NOMO-1 treated with dmso at 0.1 percent for 144 hours (cell line): ENCODE measurements around the gene OTUB1.
"Not testable (repeated sequence)": the region's sequence is repeated elsewhere in the genome, so short reads cannot be mapped to it uniquely, and the experiment has no call there.

ENCODE experiments used
- DNase-seq: peaks from one replicate; lab custom pipeline; 2025; ENCODE audit not compliant: unreplicated experiment; lab: John Stamatoyannopoulos, UW

OTUB1 gene

DNA sequence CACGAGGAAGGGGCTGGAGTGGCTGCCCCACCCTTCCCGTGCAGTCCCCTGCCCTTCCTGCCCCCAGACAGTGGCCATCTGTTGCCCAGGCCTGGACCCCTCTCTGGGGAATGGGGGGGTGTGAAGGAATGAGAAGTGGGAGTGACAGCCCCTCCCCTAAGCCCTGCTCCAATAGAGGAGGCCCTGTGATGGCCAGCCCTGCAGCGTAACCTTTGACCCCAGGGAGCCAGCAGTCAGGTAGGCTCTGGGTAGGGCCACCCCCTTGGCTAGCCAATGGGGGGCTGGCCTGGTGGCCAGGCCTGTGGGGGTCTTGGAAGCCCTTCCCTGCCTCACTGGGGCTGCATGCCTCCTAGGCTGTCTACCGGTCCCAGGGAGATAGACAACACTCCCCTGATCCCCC lies 56.1 kb downstream of the OTUB1 start:
- no peak for DNase-seq

DNA sequence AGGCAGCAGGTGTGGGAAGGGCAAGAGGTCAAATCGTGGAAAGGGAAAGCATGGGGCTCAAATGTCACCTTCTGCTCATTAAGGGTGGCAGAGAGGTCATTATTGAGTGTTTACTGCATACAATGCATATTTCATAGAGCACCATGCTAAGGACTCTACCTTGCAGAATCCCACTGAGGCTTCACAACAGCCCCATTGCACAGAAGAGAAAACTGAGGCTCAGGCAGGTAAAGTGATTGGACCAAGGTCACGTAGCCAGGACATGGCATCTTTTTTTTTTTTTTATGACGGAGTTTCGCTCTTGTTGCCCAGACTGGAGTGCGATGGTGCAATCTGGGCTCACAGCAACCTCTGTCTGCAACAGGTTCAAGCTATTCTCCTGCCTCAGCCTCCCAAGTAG lies 57.3 kb downstream of the OTUB1 start:
- DNase-seq = no peak

DNA sequence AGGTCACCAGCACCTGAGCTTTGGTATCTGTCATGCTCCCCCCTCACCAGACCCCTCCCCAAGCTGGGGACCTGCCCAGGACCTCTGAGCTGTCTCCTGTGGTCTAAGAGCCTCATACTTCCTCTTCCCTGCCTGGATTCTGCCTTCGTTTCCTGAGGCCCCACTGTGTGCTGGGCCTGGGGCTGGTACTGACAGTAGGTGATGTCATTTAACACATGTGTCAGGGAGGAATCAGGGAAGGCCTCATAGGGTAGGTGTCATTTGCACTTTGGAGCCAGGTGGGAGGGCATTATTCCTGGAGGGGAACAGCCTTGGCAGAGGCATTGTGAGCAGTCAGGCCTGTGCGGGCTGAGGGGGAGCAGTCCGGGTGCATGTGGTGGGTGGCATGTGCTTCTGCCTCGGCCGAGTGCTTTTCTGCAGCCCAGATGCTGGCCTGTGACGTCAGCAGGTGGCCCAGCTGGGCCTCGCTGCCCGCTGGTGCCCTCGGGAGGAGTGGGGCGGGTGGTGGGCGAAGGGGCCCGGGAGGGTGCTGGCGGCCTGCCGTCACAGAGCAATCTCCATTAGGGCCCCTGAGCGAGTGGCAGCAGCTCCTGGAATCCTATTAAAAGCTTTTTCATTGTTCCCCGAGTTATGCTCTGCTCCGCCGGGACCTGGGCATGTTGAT lies 58.6 kb downstream of the OTUB1 start:
- DNase-seq = no peak

DNA sequence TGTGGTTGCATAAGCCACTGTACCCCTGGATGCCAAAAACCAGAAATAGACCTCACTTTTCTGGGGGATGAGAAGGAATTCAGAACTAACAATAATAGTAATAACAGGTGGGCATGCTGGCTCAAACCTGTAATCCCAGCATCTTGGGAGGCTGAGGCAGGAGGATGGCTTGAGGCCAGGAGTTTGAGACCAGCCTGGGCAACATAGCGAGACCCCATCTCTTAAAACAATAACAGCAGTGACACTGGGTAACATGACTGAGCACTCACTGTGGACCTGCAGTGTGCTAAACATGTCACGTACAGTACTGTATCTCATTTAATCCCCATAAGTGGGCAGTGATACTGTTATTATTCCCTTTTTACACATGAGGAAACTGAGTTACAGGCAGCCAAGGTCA lies 59.5 kb downstream of the OTUB1 start:
- no peak for DNase-seq

DNA sequence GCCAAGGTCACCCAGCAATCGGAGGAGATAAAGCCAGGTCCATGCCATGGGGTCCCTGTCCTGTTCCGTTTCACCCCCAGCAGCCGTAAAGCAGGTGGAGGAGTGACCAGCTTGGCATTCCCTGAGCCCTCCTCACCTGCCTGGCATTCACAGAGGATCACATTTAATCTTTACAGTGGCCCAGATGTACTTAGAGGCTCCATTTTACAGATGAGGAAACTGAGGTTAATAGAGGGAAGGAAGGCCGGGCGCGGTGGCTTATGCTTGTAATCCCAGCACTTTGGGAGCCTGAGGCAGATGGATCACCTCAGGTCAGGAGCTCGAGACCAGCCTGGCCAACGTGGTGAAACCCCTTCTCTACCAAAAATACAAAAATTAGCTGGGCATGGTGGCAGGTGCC lies 61.1 kb downstream of the OTUB1 start:
- DNase-seq = not testable (repeated sequence)
